SK-N-MC (cell line): ENCODE results near the gene FER.

Source experiments
- EZH2 ChIP-seq: fragments of 200-600 bp; sonication (generic); IDR thresholded peaks from one replicate; pipeline ENCODE4 v1.6.1; 2017; ENCODE audit warnings: antibody characterized with exemption
- FOXP2 ChIP-seq: optimal IDR thresholded peaks from 2 replicates; pipeline ENCODE3; 2011; ENCODE audit warnings: mild to moderate bottlenecking, moderate library complexity; ENCODE audit not compliant: insufficient read depth; ENCODE audit errors: extremely low read length, control extremely low read depth
- POLR2AphosphoS5 ChIP-seq: IDR thresholded peaks from 2 replicates; pipeline ENCODE4 v1.6.1; 2012; ENCODE audit warnings: mild to moderate bottlenecking, low read depth, low read length, borderline replicate concordance

DNA sequence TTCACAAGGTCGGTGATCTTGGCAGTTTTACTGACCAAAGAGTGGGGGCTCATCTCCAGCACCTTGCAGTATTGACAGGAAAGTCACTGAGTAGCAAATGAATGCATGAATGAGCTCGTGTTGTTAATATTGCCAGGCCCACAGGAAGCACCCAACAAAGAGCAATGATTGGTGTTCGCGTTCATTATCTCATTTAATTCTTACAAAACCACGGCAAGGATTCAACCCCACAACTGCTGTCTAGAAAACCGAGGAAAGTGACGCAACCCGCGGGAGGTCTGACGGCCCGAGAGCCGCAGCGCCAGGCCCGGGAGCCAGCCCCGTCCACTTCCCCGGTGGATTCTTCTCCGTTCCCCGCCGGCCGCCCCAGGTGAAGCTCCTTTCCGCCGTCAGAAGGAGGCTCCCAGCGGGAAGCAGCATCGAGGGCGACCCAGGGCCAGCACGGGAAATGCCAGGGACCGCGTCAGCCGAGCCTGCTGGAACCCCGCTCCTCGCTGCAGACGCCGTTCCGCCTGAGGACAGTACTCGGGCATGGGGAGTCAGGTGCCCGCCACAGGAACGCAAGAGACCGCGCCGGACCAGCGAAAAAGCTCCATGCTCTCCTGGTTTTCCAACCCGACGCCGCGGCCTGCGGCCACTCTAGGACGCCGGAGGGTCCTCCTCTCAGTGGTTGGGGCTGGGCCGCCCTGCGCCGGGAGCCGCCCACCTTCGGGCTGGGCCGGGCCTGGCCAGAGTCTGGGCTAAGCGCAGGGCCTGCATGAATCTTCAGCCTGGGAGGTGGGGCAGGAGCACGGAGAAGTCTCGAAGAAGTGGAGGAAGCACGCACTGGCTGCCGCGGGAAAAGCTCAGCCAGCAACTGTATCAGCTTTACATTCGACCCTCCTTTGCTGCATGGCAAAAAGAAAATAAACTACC is 19.8 kb upstream of the FER start:
- TF ChIP-seq EZH2 (no peak), FOXP2 (no peak), POLR2AphosphoS5 (no peak)
